K562 (cell line): ENCODE data around the gene TAP2. TPM values are rescaled to one million over a fixed set of nuclear protein-coding genes. Genes with fewer than 3 reads are reported as not detected.
A peak's percentile ranks its signal among the peaks of the same experiment; 100 is the strongest.

Source experiments
- BHLHE40 ChIP-seq: IDR thresholded peaks from 2 replicates; pipeline ENCODE4 v1.6.1; 2011; ENCODE audit warnings: low read length, improper control_type of control experiment
- EGR1 ChIP-seq: fragments of 450-650 bp; conservative IDR thresholded peaks from 2 replicates; pipeline ENCODE4 v1.6.1; 2017; ENCODE audit warnings: mild to moderate bottlenecking
- NRF1 ChIP-seq, 2 experiments: fragments of 450-650 bp; IDR thresholded peaks in 1 of 2; conservative IDR thresholded peaks in 1 of 2; 2 replicates each; pipeline ENCODE4 v1.6.1; 2014; ENCODE audit warnings: mild to moderate bottlenecking in 2 of 2
- PML ChIP-seq: IDR thresholded peaks from 2 replicates; pipeline ENCODE4 v1.6.1; 2012; ENCODE audit warnings: low read length, inconsistent platforms
- POLR3G ChIP-seq: IDR thresholded peaks from 2 replicates; pipeline ENCODE4 v1.6.1; 2011; ENCODE audit not compliant: insufficient read length, insufficient replicate concordance; ENCODE audit errors: extremely low read depth
- ZNF274 ChIP-seq: IDR thresholded peaks from 2 replicates; pipeline ENCODE4 v1.6.1; 2011; ENCODE audit warnings: low read depth, mild to moderate bottlenecking, low read length, moderate library complexity, borderline replicate concordance
- ZNF583 ChIP-seq: fragments of 250-450 bp; sonication (Bioruptor Pico); IDR thresholded peaks from 2 replicates; pipeline ENCODE4 v1.4.0; 2020
- polyA plus RNA-seq, 8 experiments: library from polyadenylated mRNA; depleted of rRNA in 4 of 8; stranded (reverse) in 5 of 8; unstranded in 3 of 8; fragments of >200 nt; fragmentation: Nextera tagmentation in 2 of 8; fragmentation: Illumina TruSeq in 1 of 8; extraction: Ambion mirVana in 2 of 8; extraction: Trizol in 1 of 8; gene quantifications; 2 replicates each; pipeline versions ENCODE4 v1.2.1 to v1.2.3, GENCODE V29; 2011 to 2014; ENCODE audit warnings: inconsistent platforms in 1 of 8, missing spikeins in 1 of 8
- total RNA-seq, 7 experiments: library from RNA; depleted of rRNA in 6 of 7; stranded (reverse); fragments of >200 nt in 6 of 7; fragmentation: Illumina TruSeq in 2 of 7; extraction: Trizol in 2 of 7; gene quantifications; 2 replicates each; pipeline versions ENCODE4 v1.2.1 to v1.2.3, GENCODE V29; 2011 to 2021; ENCODE audit warnings: low replicate concordance in 1 of 7
- TF ChIP-seq, protein P1 (sequence below): fragments of 450-650 bp; IDR thresholded peaks from 2 replicates; pipeline ENCODE4 v1.6.1; 2016; ENCODE audit warnings: low read depth
- TF ChIP-seq, protein P2 (sequence below): fragments of 250-450 bp; sonication (Bioruptor Pico); IDR thresholded peaks from 2 replicates; pipeline ENCODE4 v1.5.0; 2021
- TF ChIP-seq, protein P3 (sequence below), 2 experiments: fragments of 450-650 bp in 1 of 2; sonication (generic) in 1 of 2; formaldehyde crosslinking in 1 of 2; IDR thresholded peaks in 1 of 2; conservative IDR thresholded peaks in 1 of 2; 2 replicates each; pipeline versions ENCODE4 v1.6.1 to v1.8.1; 2016 to 2023; ENCODE audit warnings: mild to moderate bottlenecking in 2 of 2, moderate library complexity in 2 of 2, inconsistent platforms in 1 of 2, missing genetic modification reagents in 1 of 2
- TF ChIP-seq, protein P4 (sequence below): fragments of 250-450 bp; sonication (Bioruptor Pico); IDR thresholded peaks from 2 replicates; pipeline ENCODE4 v1.8.0; 2021; ENCODE audit warnings: moderate library complexity, mild to moderate bottlenecking, inconsistent platforms
- TF ChIP-seq, protein P5 (sequence below): fragments of 250-450 bp; sonication (Bioruptor Pico); IDR thresholded peaks from 2 replicates; pipeline ENCODE4 v1.4.0; 2020; ENCODE audit warnings: mild to moderate bottlenecking, moderate library complexity, borderline replicate concordance

Gene TAP2
- total and polyA plus RNA-seq, 9 of the 15 experiments (the other 6 are each of a cell fraction or from before 2014, with no cell fraction given): 2.0 to 53.5 (median 19.6) TPM

DNA sequence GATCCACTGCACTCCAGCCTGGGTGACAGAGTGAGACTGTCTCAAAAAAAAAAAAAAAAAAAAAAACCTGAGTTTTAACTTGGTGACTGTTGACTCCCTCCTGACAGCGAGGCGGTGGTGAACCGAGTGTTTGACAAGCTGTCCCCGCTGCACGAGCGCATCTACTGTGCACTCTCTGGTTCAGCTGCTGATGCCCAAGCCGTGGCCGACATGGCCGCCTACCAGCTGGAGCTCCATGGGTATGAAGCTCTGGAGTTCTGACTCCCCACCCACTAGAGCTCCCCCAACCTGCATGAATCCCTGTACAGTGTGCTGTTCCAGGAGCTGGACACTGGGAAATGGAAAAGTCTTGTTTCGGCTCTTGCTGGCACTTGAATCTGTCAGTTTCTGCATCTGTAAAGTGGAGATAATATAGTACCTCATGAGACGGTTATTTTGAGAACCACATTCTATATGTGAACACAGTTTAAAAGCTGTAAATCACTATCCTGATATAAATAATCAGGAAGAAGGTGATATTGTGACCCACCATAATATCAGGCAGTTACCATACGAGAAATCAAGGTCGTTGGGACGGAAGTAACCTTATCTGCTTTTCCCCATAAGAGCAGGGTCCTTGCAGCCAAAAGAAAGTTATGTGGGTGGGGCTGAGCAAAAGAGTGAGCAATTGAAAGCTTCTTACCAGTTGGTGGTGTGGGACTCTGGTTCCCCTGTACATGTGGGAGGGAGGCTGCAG, 18.8 kb upstream of the TAP2 start (continued):
- no peak for TF ChIP-seq ZNF274
- TF ChIP-seq, protein P1, sequence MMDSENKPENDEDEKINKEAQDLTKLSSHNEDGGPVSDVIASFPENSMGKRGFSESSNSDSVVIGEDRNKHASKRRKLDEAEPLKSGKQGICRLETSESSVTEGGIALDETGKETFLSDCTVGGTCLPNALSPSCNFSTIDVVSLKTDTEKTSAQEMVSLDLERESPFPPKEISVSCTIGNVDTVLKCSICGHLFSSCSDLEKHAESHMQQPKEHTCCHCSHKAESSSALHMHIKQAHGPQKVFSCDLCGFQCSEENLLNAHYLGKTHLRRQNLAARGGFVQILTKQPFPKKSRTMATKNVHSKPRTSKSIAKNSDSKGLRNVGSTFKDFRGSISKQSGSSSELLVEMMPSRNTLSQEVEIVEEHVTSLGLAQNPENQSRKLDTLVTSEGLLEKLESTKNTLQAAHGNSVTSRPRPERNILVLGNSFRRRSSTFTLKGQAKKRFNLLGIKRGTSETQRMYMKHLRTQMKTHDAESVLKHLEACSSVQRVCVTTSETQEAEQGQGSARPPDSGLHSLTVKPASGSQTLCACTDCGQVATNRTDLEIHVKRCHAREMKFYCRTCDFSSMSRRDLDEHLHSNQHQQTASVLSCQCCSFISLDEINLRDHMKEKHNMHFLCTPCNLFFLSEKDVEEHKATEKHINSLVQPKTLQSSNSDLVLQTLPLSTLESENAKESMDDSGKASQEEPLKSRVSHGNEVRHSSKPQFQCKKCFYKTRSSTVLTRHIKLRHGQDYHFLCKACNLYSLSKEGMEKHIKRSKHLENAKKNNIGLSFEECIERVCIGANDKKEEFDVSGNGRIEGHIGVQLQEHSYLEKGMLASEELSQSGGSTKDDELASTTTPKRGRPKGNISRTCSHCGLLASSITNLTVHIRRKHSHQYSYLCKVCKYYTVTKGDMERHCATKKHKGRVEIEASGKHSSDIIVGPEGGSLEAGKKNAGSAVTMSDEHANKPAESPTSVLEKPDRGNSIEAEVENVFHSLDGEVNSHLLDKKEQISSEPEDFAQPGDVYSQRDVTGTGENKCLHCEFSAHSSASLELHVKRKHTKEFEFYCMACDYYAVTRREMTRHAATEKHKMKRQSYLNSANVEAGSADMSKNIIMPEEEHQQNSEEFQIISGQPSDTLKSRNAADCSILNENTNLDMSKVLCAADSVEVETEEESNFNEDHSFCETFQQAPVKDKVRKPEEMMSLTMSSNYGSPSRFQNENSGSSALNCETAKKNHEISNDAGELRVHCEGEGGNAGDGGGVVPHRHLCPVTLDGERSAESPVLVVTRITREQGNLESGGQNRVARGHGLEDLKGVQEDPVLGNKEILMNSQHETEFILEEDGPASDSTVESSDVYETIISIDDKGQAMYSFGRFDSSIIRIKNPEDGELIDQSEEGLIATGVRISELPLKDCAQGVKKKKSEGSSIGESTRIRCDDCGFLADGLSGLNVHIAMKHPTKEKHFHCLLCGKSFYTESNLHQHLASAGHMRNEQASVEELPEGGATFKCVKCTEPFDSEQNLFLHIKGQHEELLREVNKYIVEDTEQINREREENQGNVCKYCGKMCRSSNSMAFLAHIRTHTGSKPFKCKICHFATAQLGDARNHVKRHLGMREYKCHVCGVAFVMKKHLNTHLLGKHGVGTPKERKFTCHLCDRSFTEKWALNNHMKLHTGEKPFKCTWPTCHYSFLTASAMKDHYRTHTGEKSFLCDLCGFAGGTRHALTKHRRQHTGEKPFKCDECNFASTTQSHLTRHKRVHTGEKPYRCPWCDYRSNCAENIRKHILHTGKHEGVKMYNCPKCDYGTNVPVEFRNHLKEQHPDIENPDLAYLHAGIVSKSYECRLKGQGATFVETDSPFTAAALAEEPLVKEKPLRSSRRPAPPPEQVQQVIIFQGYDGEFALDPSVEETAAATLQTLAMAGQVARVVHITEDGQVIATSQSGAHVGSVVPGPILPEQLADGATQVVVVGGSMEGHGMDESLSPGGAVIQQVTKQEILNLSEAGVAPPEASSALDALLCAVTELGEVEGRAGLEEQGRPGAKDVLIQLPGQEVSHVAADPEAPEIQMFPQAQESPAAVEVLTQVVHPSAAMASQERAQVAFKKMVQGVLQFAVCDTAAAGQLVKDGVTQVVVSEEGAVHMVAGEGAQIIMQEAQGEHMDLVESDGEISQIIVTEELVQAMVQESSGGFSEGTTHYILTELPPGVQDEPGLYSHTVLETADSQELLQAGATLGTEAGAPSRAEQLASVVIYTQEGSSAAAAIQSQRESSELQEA: no peak
- no peak for TF ChIP-seq NRF1 (conservative IDR thresholded peaks at IDR 0.05 in 1 of 2, IDR thresholded peaks at IDR 0.05 in 1 of 2)
- TF ChIP-seq BHLHE40: no peak
- TF ChIP-seq, protein P2, sequence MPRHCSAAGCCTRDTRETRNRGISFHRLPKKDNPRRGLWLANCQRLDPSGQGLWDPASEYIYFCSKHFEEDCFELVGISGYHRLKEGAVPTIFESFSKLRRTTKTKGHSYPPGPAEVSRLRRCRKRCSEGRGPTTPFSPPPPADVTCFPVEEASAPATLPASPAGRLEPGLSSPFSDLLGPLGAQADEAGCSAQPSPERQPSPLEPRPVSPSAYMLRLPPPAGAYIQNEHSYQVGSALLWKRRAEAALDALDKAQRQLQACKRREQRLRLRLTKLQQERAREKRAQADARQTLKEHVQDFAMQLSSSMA (CRISPR knock-in tag): no peak
- peak; percentile 32; the same call in 1 of the 2 replicates for TF ChIP-seq EGR1
- TF ChIP-seq, protein P3, sequence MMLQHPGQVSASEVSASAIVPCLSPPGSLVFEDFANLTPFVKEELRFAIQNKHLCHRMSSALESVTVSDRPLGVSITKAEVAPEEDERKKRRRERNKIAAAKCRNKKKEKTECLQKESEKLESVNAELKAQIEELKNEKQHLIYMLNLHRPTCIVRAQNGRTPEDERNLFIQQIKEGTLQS (IDR thresholded peaks at IDR 0.05): no peak
- TF ChIP-seq, protein P3 (CRISPR knock-in tag; conservative IDR thresholded peaks at IDR 0.05): 0 out of 2 replicates have a peak, but pooled peaks have one; percentile 34
- TF ChIP-seq, protein P4, sequence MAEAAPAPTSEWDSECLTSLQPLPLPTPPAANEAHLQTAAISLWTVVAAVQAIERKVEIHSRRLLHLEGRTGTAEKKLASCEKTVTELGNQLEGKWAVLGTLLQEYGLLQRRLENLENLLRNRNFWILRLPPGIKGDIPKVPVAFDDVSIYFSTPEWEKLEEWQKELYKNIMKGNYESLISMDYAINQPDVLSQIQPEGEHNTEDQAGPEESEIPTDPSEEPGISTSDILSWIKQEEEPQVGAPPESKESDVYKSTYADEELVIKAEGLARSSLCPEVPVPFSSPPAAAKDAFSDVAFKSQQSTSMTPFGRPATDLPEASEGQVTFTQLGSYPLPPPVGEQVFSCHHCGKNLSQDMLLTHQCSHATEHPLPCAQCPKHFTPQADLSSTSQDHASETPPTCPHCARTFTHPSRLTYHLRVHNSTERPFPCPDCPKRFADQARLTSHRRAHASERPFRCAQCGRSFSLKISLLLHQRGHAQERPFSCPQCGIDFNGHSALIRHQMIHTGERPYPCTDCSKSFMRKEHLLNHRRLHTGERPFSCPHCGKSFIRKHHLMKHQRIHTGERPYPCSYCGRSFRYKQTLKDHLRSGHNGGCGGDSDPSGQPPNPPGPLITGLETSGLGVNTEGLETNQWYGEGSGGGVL: no peak
- TF ChIP-seq, protein P5, sequence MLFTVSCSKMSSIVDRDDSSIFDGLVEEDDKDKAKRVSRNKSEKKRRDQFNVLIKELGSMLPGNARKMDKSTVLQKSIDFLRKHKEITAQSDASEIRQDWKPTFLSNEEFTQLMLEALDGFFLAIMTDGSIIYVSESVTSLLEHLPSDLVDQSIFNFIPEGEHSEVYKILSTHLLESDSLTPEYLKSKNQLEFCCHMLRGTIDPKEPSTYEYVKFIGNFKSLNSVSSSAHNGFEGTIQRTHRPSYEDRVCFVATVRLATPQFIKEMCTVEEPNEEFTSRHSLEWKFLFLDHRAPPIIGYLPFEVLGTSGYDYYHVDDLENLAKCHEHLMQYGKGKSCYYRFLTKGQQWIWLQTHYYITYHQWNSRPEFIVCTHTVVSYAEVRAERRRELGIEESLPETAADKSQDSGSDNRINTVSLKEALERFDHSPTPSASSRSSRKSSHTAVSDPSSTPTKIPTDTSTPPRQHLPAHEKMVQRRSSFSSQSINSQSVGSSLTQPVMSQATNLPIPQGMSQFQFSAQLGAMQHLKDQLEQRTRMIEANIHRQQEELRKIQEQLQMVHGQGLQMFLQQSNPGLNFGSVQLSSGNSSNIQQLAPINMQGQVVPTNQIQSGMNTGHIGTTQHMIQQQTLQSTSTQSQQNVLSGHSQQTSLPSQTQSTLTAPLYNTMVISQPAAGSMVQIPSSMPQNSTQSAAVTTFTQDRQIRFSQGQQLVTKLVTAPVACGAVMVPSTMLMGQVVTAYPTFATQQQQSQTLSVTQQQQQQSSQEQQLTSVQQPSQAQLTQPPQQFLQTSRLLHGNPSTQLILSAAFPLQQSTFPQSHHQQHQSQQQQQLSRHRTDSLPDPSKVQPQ (CRISPR knock-in tag): no peak
- TF ChIP-seq POLR3G: no peak
- no peak for TF ChIP-seq ZNF583 (CRISPR knock-in tag)
- peak; percentile 69 for TF ChIP-seq PML
